ENCODE measurements around the gene TFRC.
A peak's percentile ranks its signal among the peaks of the same experiment; 100 is the strongest.

TFRC gene

DNA sequence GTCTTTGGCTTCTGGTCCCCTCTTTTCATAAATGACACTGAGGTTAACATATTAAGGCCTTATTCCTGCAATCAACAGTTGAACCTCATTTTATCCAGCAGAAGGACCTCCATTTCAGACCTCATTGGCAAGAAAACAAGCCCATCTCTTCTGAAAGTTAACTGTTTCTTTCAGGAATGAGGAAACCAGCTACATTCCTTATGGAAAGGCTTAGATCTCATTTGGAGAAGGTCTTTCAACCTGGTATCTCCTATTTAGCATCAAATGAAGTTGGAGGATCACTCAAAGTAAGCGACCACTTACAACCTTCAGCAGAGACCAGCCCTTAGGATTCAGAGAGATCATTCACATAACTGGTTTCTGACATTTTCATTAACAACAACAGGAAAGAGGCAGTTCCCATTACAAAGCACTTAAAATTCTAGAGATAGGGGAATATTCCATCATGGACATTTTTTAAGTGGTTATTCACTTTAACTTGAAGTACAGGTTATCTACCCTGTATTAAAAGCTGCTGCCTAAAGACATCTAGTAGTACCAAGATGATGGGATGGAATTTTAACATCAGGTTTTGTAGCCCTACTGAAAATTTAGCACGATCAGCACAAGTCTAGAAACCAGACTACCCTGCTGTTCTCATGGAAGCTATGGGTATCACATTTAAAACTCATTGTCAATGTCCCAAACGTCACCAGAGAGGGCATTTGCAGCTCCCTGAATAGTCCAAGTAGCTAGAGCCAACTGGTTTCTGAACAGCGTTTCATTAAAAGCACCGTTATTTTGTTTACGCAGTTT, 30.4 kb downstream of the TFRC start:
- H3K27ac ChIP-seq: no peak overlapping the region
- TF ChIP-seq ZFX (IDR thresholded peaks at IDR 0.05): no peak
- TF ChIP-seq, protein P1, sequence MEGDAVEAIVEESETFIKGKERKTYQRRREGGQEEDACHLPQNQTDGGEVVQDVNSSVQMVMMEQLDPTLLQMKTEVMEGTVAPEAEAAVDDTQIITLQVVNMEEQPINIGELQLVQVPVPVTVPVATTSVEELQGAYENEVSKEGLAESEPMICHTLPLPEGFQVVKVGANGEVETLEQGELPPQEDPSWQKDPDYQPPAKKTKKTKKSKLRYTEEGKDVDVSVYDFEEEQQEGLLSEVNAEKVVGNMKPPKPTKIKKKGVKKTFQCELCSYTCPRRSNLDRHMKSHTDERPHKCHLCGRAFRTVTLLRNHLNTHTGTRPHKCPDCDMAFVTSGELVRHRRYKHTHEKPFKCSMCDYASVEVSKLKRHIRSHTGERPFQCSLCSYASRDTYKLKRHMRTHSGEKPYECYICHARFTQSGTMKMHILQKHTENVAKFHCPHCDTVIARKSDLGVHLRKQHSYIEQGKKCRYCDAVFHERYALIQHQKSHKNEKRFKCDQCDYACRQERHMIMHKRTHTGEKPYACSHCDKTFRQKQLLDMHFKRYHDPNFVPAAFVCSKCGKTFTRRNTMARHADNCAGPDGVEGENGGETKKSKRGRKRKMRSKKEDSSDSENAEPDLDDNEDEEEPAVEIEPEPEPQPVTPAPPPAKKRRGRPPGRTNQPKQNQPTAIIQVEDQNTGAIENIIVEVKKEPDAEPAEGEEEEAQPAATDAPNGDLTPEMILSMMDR (conservative IDR thresholded peaks at IDR 0.05): no peak

DNA sequence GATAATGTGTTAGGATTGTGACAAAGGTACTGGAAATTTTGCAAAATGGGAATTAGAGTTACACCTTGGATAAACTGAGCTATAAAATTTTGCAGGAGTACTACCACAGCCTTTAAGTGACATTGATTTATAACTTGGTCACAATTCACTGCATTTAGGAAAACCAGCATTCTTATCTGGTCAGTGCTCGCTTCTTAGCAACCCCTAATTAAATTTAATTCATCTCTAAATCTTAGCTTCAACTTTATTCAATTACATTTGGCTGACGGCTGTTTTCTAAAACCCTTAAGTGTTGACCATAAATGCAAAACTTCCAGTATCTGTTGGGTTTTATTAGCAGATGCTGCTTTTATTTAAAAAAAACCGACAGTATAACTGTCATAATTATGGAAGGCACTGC, 31.3 kb downstream of the TFRC start:
- TF ChIP-seq, protein P1 (conservative IDR thresholded peaks at IDR 0.05): no peak
- TF ChIP-seq ZFX (IDR thresholded peaks at IDR 0.05): no peak
- H3K27ac ChIP-seq: no peak overlapping the region

DNA sequence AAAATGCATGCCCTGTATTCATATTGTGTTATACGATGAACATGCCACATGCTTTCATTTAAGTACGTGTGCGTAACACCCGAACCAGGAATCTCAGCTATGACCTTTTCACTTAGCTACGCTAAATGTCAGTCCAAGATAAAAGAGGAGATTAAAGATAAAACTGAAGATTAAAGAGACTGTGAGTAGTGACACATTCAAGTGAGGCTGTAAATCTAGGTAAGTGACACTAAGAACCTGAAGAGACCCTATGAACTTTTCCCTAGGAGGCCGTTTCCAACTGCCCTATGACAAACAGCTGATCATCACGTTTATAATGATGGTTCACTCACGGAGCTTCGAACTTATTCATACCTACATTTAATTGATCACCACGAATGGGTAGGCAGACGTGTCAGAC, 32.2 kb downstream of the TFRC start:
- TF ChIP-seq ZFX (IDR thresholded peaks at IDR 0.05): no peak
- TF ChIP-seq, protein P1 (conservative IDR thresholded peaks at IDR 0.05): no peak
- no peak overlapping the region for H3K27ac ChIP-seq

DNA sequence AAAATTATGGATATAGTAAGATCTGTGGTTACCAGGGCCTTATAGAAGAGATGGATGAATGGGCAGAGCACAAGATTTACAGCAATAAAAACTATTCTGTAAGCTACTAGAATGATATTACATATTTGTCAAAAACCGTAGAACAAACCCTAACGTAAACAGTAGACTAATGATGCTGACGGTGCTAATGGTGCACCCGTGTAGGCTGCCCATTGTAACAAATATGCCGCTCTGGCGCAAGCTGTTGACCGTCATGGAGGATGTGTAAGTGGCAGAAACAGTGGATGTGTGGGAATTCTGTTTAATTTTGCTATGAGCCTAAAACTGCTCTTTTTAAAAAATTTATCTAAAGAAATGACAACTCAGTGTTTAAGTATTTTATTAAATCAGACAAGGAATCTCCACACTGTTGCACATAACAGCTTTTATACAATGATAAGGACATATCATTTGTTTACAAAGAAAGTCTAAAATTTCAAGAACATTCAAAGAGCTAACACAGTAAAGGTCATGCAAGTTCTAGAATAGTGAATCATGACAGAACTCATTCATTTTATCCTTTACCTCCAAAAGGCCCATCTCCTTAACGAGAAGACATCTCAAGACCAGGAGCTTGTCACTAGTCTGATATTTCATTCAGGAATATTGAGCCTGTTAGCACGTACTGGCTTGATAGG, 32.8 kb downstream of the TFRC start:
- TF ChIP-seq, protein P1 (conservative IDR thresholded peaks at IDR 0.05): no peak
- TF ChIP-seq ZFX (IDR thresholded peaks at IDR 0.05): no peak

DNA sequence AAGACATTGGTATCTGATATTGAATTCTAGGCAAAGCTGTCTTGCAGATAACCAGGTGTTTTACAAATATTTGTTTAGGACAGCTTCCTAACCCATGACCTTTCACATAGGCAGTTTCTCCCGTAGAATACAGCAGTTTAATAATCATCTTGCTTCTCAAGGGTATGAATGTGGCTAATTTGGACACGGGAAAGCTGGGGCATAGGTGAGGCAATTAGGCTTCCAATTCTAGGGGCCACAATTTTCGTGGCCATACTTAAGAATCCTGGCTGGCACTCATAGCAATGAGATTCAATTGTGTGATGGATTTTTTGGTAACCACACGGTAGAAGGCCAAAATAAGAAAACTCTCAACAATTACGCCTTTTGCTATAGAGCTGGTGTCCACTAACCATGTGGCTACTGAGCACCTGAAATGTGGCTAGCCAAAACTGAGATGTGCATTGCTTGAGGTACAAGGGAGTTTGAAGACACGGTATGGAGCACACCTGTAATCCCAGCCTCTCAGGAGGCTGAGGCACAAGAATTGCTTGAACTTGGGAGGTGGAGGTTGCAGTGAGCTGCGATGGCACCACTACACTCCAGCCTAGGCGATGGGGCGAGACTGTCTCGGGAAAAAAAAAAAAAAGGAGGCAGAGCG, 34.4 kb downstream of the TFRC start:
- TF ChIP-seq ZFX (IDR thresholded peaks at IDR 0.05): no peak
- peak overlapping the region; percentile 20 for H3K27ac ChIP-seq

More for the DNA sequence above, 32.8 kb downstream of the TFRC start:
- no peak overlapping the region for H3K27ac ChIP-seq

DNA sequence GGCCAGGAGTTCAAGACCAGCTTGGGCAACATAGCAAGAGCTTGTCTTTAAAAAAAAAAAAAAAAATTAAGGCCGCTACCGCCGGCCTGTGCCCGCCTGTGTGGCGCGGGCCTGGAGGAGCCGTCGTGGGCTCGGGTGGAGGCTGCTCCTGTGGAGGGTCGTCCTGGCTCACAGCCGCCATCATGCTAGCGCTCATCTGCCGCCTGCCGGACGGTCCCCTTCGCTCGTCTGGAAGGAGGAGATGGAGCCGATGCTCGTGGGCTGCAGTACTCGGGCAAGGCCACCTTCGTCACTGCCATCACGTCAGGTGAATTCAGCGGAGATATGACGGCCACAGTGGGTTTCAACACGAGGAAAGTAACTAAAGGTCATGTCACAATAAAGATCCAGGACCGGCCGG, 37.4 kb downstream of the TFRC start:
- TF ChIP-seq ZFX (IDR thresholded peaks at IDR 0.05): no peak
- TF ChIP-seq, protein P1 (conservative IDR thresholded peaks at IDR 0.05): no peak
- H3K27ac ChIP-seq: no peak overlapping the region

DNA sequence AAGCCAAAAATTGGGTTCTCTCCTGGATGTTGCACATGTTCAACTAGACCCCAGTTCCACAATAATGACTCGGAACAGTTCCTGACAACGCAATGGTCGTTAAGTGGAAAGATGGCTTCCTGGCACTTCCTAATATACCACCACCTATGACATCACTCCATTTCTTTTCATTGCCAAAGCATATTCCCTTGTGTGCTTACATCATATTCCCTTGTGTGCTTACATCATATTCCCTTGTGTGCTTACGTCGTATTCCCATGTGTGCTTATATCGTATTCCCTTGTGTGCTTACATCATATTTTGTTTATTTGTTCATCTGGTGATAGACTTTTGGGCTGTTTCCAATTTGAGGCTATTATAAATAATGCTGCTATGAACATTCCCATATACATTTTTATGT, 39.2 kb downstream of the TFRC start:
- TF ChIP-seq, protein P1 (conservative IDR thresholded peaks at IDR 0.05): no peak
- TF ChIP-seq ZFX (IDR thresholded peaks at IDR 0.05): no peak
- no peak overlapping the region for H3K27ac ChIP-seq

Measured in C4-2B (cell line).